T-helper 2 cell treated with Interferon-gamma antibody and Interleukin-4, amounts not matched to agents 5 μg/mL and 100 μg/mL, for 36 hours (primary cell): Measurements from ENCODE around the gene ECSIT.
"Not testable (repeated sequence)": the region's sequence is repeated elsewhere in the genome, so short reads cannot be mapped to it uniquely, and the experiment has no call there.

Experiments
- DNase-seq: peaks from one replicate; pipeline ENCODE4 v3.0.0; 2021; ENCODE audit warnings: low spot score
- H3K27ac Mint-ChIP-seq: one replicate; pipeline ENCODE4 v1.8.0; 2021; ENCODE audit warnings: mild to moderate bottlenecking, mixed read lengths
- H3K27me3 Mint-ChIP-seq: one replicate; pipeline ENCODE4 v1.8.0; 2021; ENCODE audit warnings: low read depth, mixed read lengths
- H3K36me3 Mint-ChIP-seq: one replicate; pipeline ENCODE4 v1.8.0; 2021; ENCODE audit warnings: low read depth, mixed read lengths
- H3K4me1 Mint-ChIP-seq: one replicate; pipeline ENCODE4 v1.8.0; 2021; ENCODE audit warnings: low read depth, mixed read lengths
- H3K4me3 Mint-ChIP-seq: one replicate; pipeline ENCODE4 v1.8.0; 2022; ENCODE audit warnings: mild to moderate bottlenecking, moderate library complexity, mixed read lengths
- H3K9me3 Mint-ChIP-seq: one replicate; pipeline ENCODE4 v1.8.0; 2021; ENCODE audit warnings: mixed read lengths

Gene ECSIT, protein sequence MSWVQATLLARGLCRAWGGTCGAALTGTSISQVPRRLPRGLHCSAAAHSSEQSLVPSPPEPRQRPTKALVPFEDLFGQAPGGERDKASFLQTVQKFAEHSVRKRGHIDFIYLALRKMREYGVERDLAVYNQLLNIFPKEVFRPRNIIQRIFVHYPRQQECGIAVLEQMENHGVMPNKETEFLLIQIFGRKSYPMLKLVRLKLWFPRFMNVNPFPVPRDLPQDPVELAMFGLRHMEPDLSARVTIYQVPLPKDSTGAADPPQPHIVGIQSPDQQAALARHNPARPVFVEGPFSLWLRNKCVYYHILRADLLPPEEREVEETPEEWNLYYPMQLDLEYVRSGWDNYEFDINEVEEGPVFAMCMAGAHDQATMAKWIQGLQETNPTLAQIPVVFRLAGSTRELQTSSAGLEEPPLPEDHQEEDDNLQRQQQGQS

GRCh38 chr19:11528551-11529341 lies at the start of gene ECSIT:
Gene ECSIT, minus strand, starts transcription at chr19:11529134. Its CDS starts 9,964 bp downstream, at chr19:11519170.
- peaks cover 4% of the 10 kb centered on the region for H3K4me1 Mint-ChIP-seq
- H3K27ac Mint-ChIP-seq, result peak within 1 kb of the TSS; percentile 88
- DNase-seq, result peak; percentile 93
- peak within 1 kb of the TSS; percentile 94 for H3K4me3 Mint-ChIP-seq
- no peaks in the 10 kb centered on the region for H3K27me3 Mint-ChIP-seq
- no peaks in the 10 kb centered on the region for H3K36me3 Mint-ChIP-seq
- no peaks in the 10 kb centered on the region for H3K9me3 Mint-ChIP-seq

DNA sequence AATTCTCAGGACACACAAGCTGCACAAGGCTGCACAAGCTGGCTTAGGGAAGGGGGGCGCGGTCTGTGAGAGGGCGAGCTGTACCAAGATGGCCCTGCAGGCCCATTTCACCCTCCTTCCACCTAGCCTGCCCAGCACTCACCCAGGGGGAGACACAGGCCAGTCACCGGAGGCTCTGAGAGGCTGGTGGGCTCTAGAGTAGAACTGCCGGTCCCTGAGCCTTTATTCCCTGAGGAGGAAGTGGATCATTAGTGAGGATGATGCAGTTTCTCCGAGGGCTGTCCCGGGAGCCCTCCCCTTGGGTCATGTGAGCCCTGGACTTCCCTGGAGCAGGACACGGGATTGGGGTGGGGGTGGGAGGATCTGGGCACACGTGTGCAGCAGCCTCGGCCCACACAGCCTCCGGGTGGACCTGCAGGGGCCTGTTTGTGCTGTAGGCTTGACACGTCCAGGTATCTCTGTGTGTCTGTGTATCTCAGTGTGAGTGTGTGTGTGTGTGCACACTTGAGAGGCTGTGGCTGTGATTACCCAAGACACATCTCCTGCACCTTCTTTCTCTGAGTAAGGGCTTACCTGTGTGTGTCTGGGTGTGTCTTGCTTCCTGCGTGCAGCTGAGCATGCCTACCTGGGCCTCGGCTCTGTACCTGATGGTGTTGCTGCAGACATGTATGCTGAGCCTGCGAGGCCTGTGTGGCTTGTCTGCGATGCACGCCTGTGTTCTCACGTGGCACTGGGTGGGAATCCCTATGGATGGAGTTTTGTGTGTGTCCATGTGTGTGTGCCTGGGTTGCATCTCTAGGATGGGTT lies 48.7 kb upstream of the ECSIT start, which contains the start of gene ACP5:
TSS of gene ACP5 (minus strand) at position 195 of the 807 bp plus-strand sequence. CDS start 328 bp downstream, outside the sequence.
- no peak for DNase-seq
- no peaks in the 10 kb centered on the region for H3K27me3 Mint-ChIP-seq
- no peaks in the 10 kb centered on the region for H3K9me3 Mint-ChIP-seq
- H3K4me3 Mint-ChIP-seq, result peak within 1 kb of the TSS; percentile 77
- H3K36me3 Mint-ChIP-seq, result peaks cover 4% of the 10 kb centered on the region
- peak within 1 kb of the TSS; percentile 57 for H3K27ac Mint-ChIP-seq
- peaks cover 18% of the 10 kb centered on the region for H3K4me1 Mint-ChIP-seq

GRCh38 chr19:11576227-11576626 lies 47.3 kb upstream of the ECSIT start:
- H3K4me3 Mint-ChIP-seq, result no peak overlapping the region
- peaks cover 4% of the 10 kb centered on the region for H3K36me3 Mint-ChIP-seq
- DNase-seq, result no peak
- peak overlapping the region; percentile 31 for H3K27ac Mint-ChIP-seq
- H3K9me3 Mint-ChIP-seq, result no peaks in the 10 kb centered on the region
- H3K4me1 Mint-ChIP-seq, result peaks cover 10% of the 10 kb centered on the region
- no peaks in the 10 kb centered on the region for H3K27me3 Mint-ChIP-seq

- Mint-ChIP-seq H3K36me3 (peaks cover 4% of the 10 kb centered on the region), H3K27me3 (no peaks in the 10 kb centered on the region), H3K4me3 (no peak overlapping the region), H3K9me3 (no peaks in the 10 kb centered on the region), H3K4me1 (peaks cover 5% of the 10 kb centered on the region), H3K27ac (no peak overlapping the region)
- DNase-seq, result no peak
Observed at GRCh38 chr19:11574689-11575088, 45.8 kb upstream of the ECSIT start.

DNA sequence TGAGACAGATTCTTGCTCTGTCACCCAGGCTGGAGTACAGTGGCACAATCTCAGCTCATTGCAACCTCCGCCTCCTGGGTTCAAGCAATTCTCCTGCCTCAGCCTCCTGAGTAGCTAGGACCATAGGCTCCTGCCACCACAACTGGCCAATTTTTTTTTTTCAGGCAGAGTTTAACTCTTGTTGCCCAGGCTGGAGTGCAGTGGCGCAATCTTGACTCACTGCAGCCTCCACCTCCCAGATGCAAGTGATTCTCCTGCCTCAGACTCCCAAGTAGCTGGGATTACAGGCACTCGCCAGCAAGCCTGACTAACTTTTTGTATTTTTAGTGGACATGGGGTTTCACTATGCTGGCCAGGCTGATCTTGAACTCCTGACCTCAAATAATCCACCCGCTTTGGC lies 44.8 kb upstream of the ECSIT start:
- not testable (repeated sequence) for H3K9me3 Mint-ChIP-seq, H3K27me3 Mint-ChIP-seq, H3K27ac Mint-ChIP-seq, H3K4me1 Mint-ChIP-seq, H3K36me3 Mint-ChIP-seq, H3K4me3 Mint-ChIP-seq, DNase-seq

- not testable (repeated sequence) for H3K27me3 Mint-ChIP-seq, H3K36me3 Mint-ChIP-seq, H3K27ac Mint-ChIP-seq, H3K4me1 Mint-ChIP-seq, H3K9me3 Mint-ChIP-seq, H3K4me3 Mint-ChIP-seq, DNase-seq
Observed at GRCh38 chr19:11573354-11573753, 44.4 kb upstream of the ECSIT start.

- Mint-ChIP-seq H3K4me1 (peaks cover 16% of the 10 kb centered on the region), H3K9me3 (no peaks in the 10 kb centered on the region), H3K36me3 (peaks cover 6% of the 10 kb centered on the region)
Observed at GRCh38 chr19:11570039-11570462, 41.1 kb upstream of the ECSIT start.

GRCh38 chr19:11566164-11566563 lies 37.2 kb upstream of the ECSIT start:
- Mint-ChIP-seq H3K9me3 (no peaks in the 10 kb centered on the region), H3K27ac (peak overlapping the region; percentile 80), H3K4me1 (peaks cover 25% of the 10 kb centered on the region), H3K36me3 (peaks cover 6% of the 10 kb centered on the region), H3K27me3 (no peaks in the 10 kb centered on the region), H3K4me3 (no peak overlapping the region)
- no peak for DNase-seq

More at GRCh38 chr19:11570039-11570462, 41.1 kb upstream of the ECSIT start:
- H3K27me3 Mint-ChIP-seq, result no peaks in the 10 kb centered on the region
- no peak for DNase-seq
- H3K27ac Mint-ChIP-seq, result no peak overlapping the region
- no peak overlapping the region for H3K4me3 Mint-ChIP-seq

DNA sequence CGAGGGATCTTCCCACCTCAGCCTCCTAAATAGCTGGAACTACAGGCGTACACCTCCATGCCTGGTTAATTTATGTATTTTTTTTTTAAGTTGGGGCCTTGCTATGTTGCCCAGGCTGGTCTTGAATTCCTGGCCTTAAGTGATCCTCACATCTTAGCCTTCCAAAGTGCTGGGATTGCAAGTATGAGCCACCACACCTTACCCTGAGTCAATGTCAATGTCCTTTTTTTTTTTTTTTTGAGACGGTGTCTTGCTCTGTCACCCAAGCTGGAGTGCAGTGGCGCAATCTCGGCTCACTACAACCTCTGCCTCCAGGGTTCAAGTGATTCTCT lies 36.7 kb upstream of the ECSIT start:
- not testable (repeated sequence) for H3K4me3 Mint-ChIP-seq, DNase-seq, H3K9me3 Mint-ChIP-seq, H3K36me3 Mint-ChIP-seq, H3K27ac Mint-ChIP-seq, H3K27me3 Mint-ChIP-seq
- peaks cover 28% of the 10 kb centered on the region for H3K4me1 Mint-ChIP-seq

- not testable (repeated sequence) for H3K27ac Mint-ChIP-seq, H3K9me3 Mint-ChIP-seq, H3K4me3 Mint-ChIP-seq, DNase-seq, H3K27me3 Mint-ChIP-seq, H3K36me3 Mint-ChIP-seq
- peaks cover 35% of the 10 kb centered on the region for H3K4me1 Mint-ChIP-seq
Observed at GRCh38 chr19:11564082-11564807, 35.3 kb upstream of the ECSIT start.

- H3K36me3 Mint-ChIP-seq, result peaks cover 9% of the 10 kb centered on the region
- peaks cover 34% of the 10 kb centered on the region for H3K4me1 Mint-ChIP-seq
- H3K9me3 Mint-ChIP-seq, result no peaks in the 10 kb centered on the region
- no peak overlapping the region for H3K27ac Mint-ChIP-seq
- DNase-seq, result no peak
- no peaks in the 10 kb centered on the region for H3K27me3 Mint-ChIP-seq
- H3K4me3 Mint-ChIP-seq, result no peak overlapping the region
Observed at GRCh38 chr19:11563532-11563931, 34.6 kb upstream of the ECSIT start.

GRCh38 chr19:11560404-11561051 lies 31.6 kb upstream of the ECSIT start:
- Mint-ChIP-seq H3K36me3 (peaks cover 8% of the 10 kb centered on the region), H3K27me3 (no peaks in the 10 kb centered on the region), H3K4me3 (peak overlapping the region; percentile 89), H3K9me3 (no peaks in the 10 kb centered on the region), H3K4me1 (peaks cover 38% of the 10 kb centered on the region), H3K27ac (peak overlapping the region; percentile 84)
- peak; percentile 71 for DNase-seq
